ENCODE results near the gene OVAAL.
A peak's percentile ranks its signal among the peaks of the same experiment; 100 is the strongest.

The OVAAL gene

DNA sequence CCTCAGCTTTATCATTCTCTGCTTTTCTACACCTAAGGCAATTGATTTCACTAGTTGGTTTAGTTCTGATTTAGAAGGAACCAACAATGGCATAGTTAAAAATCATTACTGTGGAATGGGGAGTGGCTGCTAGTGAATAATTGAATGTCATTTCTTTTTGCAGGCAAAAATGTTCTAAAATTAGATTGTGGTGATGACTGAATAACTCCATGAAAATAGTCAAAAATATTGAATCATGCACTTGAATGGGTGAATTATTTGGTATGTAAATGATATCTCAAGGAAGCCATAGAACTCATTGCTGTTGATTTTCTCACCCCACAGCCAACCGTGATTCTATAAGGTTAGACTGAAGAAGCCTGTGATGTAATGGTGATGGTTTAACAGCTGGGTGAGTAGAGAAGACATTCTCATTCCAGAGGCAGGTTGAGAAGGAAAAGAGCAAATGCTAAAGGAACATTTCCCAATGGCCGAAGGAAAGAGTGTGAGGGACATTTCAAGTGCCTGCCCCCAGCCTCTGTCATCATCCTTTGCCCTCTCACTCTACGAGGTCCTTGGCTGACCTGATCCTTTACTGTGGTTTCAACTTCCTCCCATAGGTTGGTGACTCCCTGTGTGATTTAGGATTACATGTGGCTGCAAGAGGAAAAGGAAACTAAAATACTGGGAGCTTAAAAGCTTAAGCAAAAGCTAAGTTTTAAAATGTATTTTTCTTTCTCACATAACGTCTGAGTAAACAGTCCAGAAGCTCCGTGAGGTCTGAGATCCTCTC, 12.5 kb downstream of the OVAAL start:
- no peak for DNase-seq (ENCODE audit: low spot score)

DNA sequence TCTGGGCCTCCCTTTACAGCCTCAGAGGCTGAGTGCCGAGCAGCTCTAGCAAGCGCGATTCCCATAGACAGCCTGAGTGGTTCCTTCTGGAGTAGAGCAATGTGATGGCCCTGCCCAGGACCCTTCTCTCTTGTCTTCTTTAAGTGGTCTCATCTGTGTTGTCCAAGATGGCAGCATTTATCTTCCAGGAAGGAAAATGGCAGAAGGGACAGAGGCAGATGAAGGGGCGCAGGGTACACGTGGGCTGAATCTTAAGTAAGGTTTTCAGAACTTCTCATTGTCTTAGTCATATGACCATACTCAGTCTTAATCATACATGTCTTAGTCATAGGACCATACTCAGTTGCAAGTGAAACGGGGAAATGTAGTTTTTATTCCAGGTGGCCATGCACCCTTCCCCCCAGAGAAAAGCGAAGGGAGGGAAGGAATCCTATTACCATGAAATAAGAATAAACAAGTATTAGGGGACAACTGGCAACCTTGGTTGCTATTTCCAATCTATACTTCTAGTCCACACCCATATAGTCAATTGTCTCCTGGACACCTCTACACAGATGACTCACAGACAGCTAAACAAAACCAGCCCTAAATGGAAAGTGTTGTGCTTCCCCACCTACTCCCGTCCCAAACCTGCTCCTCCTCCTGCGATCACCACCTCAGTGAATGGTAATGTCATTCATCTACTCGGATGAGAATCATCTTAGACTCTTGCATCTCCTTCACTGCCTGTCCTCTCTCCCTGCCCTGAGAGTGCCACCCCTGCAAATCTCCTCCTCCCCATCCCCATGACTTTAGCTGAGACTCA, 13.3 kb downstream of the OVAAL start:
- DNase-seq (ENCODE audit: low spot score) = peak; percentile 74

DNA sequence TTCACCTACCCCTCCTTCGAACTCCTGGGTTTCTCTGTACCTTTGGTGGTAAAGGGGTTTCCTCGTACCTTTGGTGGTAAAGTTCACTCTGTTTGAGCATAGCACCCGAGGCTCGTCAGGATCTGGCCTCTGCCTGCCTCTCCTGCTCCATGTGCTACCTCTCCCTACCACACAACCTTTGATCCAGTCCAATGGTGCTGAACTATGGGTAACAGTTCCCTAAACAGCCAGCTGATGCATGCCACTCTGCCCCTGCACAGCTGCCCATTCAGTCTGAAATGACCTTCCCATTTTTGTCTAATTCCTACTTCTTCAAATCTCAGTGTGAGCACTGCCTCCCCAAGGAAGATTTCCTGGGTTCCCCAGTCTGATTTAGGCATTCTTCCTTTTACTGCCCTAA, 14.0 kb downstream of the OVAAL start:
- DNase-seq (ENCODE audit: low spot score) = no peak

DNA sequence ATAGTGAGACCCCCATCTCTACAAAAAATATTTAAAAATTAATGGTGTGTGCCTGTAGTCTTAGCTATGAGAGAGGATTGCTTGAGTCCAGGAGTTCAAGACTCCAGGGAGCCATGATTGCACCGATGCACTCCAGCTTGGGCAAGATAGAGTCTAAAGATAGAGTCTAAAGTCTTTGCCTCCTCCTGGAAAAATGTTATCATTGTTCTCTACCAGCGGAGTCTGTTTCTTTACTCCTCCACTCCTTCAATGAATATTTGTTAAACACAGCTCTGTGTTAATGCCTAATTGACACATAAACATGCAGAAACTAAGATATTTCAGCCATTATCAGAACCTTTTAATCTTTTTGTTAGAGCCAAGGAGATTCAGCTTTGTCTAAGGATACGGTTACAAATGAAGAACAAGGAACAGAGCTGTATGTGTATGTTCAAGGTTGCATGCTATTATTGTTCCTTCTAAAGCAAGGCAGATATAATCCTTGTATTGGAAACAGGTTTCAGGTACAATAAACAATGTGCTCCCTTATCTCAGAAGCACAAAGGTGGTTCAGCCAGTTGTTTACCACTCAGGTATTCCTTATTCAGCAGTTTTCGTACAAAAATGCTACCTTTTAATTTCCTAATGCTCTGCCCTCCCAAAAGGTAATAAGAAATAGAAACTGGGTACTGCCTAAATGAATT, 15.4 kb downstream of the OVAAL start:
- no peak for DNase-seq (ENCODE audit: low spot score)

DNA sequence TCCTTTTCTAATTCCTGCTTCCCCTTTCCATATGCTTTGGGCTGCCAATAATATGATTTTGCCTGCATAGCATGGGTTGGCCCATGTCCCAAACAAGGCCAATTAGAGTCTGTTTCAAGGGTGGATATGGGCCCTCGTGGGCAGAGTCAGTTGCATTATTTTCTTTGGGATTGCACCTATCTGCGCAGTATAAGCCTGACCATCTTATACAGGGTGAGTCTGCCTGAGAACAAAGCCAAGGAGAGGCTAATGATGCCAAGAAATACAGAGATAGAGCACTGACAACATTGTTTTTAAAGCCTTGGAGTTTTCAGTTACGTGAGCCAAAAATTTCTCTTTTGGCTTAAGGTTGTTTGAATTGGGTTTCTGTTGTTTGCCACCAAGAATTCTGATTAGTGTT, 18.6 kb downstream of the OVAAL start:
- no peak for DNase-seq (ENCODE audit: low spot score)

DNA sequence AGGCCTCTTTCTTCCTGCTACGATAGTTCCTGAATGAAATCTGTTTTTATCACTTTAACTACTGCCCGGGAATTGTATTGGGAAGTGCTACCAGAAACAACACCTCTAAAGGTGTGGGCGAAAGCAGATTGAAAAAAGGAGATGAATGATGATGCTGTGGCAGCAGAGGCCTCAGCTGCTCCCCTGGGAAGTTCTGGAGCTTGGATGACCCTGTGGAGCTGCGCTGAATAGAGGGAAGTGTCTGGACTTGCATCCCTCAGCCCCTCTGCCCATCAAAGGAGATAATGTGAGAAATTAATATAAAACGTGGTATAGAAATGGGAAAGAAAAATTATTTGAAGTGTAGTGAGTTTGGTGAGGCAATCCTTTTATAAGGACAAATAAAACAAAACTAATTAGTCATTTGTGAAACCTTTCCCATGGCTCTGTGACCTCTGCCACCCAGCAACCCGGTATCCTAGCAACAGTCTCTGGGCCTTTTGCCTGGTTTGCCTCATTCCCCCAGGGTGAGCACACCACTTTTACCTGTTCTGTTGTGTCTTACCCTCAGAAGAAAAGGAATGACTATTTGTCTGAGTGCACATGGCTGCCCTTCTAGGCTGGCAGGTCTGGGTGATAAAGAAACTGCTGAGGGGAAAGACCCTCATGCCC, 21.3 kb downstream of the OVAAL start:
- no peak for DNase-seq (ENCODE audit: low spot score)

DNA sequence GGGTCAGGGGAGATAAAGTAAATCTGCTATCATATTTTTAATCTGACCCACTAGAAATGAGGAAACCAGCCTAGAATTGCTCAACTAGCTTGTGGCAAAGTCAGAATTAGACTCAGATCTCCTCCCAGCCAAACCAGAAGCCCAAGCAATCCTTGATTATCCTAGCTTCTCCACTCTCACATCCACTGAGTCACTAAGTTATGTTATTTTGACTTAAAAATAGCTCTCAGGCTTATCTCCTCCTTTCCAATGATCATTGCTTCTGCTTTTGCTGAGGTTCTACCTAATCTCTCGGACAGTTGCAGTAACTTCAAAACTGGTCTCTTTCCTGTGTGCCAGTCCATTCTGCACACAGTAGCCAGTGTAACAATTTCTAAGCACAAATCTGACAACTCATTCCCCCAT, 22.9 kb downstream of the OVAAL start:
- DNase-seq (ENCODE audit: low spot score) = no peak

DNA sequence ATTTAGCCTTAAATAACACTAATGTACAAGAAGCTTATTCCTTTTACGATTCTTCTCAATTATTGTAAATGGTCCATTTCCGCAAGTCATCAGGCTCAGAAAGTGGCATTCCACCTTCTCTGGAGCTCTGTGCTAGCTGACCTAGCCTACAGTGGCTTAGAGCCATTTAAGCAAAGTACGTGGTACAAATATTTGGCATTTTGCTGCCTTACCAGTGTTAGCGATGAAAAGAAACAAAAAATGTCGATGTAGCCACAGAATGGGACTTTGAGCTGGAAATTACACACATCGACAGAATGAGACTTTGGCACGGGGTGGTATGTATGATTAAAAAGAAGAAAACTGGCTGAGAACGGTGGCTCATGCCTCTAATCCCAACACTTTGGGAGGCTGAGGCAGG, 26.1 kb downstream of the OVAAL start:
- no peak for DNase-seq (ENCODE audit: low spot score)

DNA sequence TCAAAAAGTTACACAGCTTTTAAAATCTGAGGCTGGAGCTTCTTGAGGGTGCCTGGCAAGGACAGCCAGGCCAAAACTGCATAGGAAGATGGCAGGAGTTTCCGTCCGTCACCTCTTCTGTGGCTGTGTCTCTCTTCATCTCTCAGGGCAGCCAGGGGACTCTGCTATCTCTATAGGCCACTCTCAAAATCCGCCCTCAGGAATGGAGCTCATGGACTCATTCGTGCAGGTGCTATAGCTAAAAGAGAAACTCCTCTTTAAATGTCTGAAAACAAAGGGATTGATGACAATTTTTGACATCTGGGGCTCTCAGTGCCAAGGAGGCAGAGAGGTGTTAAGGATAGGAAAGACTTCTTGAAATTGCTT, 27.2 kb downstream of the OVAAL start:
- no peak for DNase-seq (ENCODE audit: low spot score)

DNA sequence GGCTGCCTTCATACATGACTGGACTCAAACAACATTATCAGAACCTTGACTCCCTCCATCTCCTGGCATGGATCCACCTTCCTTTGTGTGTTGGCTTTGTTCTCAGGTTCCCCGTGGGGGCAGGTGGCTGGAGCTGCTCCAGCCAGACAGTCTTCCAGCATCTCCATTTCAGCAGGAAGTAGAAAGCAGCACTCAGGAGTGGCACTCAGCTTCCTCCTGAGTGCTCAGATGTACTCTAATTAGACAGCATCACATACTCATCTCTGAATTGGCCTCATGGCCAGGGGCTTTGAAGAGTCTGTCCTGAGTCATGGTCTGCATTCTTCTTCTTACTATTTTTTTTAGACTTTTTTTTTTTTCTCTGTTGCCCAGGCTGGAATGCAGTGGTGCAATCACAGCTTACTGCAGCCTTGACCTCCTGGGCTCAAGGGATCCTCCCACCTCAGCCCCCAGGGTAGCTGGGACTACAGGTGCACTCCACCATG, 27.9 kb downstream of the OVAAL start:
- DNase-seq (ENCODE audit: low spot score) = peak; percentile 18

DNA sequence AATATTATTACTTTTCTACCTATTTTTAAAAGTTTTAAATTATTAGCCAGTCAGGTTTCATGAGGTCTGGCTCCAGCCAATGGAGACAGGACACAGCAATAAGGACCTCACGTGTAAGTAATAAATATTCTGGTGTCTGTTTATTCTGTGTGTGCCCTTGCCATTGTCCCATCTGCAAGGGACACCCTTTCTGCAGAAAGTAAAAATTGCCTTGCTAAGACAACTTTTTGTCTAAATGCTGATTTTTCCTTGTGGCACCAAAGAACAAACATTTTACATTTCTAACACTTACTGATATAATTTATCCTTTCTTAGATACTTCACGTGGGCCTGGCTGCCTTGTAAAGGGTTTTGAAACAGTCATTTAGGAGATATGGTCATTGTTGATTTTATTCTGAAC, 29.4 kb downstream of the OVAAL start:
- DNase-seq (ENCODE audit: low spot score) = no peak

DNA sequence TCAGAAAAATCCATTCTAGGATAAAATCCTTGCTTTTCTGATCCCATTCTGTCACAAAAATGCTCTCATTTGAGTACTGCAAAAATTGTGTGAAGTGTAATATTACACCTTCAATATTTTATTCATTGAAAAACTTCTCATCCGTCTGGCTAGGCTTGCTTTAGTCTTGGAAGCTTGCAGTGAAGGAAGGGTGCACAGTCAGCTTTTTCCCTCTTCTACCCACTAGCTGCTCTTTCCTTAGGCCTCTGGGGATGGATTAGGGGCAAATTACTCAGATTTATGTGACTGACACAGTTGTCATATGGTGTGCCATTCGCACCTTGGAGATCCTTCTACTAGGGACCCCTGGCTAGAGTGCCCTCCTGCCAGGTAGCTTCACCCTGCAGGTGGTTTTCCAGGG, 32.1 kb downstream of the OVAAL start:
- DNase-seq (ENCODE audit: low spot score) = no peak

DNA sequence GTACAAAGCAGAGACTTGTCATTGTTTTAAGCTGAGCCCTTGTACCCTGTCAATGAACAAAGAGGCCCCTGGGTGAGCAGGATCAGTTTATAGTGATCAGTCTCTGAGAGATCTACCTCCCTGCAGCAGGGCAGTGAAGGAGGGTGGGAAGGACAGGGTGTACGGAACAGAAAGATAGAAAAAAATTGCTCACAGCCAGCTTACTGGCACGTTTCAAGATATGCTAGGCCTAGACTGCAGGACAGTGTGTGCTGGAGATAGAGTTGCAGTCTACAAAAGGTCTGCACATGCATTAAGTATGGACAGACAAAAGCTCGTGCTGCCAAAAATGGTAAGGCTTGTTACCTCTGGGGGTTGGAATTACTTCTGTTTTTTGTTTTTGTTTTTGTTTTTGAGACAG, 34.6 kb downstream of the OVAAL start:
- DNase-seq (ENCODE audit: low spot score) = no peak

DNA sequence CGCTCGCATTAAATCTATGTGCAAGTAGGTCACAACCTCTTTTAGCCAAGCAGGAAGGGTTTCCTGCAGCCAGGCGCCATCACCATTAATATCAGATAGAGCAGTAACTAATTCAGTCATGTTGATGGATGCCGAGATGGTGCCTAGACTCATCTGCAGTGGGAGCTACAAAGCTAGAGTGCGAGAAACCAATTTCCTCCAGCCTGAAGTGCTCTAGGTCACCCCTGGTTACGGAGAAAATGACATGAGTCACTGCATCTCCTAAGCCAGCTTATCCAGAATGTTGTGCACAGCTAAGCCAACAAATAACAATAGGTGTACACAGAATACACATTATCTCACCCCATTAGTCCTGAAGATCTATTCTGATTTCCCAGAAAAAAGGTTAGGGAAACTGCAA, 36.0 kb downstream of the OVAAL start:
- no peak for DNase-seq (ENCODE audit: low spot score)

DNA sequence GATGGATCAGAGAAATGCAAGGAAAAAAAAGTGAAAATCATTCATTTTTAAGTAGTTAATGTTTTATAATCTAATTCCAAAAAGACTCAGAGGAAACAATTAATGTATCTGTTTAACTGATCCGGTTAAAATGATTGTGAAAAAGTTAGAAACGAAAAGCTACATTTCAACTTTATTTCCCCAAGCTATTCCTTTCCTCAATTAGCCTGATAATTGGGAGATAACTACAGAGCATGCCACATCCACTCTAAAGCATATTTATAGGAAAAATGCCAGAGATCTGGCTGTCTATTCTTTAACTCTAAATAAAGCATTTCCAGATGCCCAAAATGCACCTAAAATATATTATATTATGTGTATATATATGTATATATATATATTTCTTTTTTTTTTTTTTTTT, 37.2 kb downstream of the OVAAL start:
- DNase-seq (ENCODE audit: low spot score) = no peak

DNA sequence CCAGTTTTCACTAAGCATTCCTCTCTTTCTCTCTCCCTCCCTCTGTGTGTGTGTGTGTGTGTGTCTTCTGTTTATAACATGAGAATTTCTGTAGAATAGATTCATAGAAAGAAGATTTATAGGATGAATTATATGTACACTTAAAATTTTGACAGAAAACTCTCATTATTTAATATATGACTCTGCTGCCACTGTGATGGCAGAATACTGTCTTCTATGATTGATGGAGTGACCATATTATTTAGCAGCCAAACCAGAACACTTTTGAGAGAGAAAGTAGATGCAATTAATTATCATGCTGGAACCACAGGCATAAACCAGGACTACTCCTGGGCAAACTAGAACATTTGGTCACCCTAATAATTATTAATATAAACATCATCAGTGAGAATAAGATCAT, 38.8 kb downstream of the OVAAL start:
- no peak for DNase-seq (ENCODE audit: low spot score)

DNA sequence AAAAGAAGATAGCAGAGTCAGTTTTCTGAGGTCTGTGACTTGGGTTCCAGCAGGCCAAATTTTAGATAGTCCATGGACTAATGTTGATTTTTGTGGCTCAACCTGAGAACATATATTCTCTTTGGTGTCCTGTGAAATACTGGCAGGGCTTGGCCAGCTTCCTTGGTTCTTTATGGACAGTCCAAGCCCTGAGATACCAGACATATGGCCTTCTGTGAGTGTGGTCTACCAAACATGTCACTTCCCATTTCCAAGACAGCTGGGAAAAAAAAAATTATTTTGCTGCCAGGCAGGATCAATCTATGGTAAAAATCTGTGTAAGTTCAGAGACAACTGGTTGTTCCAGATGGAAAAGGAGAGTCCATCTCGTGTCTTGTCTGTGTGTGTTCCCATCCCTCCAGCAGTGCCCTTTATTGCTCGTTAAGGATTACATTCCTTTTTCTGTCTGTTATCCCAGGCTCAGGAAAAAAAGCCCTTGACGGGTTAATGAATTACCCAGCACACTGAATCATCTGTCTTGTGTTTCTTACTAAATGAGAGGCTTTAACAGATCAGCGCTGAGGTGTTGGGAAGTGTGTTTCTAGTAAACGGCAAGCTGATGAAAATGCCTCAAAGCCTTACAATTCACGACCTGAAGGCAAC, 39.7 kb downstream of the OVAAL start:
- no peak for DNase-seq (ENCODE audit: low spot score)

DNA sequence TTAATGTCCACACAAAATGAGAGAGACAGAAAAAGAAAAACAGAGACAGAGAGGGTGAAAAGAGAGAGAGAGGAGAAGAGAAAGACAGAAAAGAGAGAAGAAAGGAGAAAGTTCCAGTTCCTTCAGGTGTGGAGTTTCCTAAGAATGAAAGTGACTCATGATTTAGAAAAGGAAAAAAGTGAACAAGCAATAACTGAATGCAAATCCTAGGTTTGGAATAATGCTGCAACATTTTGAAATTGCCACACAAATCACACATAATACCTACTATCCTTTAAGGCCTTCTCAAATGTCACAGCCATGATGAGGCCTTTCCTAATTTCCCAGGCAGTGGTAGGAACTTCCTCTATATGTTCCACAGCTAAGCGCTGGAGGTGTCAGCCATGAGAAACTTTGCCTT, 41.6 kb downstream of the OVAAL start:
- DNase-seq (ENCODE audit: low spot score) = no peak

DNA sequence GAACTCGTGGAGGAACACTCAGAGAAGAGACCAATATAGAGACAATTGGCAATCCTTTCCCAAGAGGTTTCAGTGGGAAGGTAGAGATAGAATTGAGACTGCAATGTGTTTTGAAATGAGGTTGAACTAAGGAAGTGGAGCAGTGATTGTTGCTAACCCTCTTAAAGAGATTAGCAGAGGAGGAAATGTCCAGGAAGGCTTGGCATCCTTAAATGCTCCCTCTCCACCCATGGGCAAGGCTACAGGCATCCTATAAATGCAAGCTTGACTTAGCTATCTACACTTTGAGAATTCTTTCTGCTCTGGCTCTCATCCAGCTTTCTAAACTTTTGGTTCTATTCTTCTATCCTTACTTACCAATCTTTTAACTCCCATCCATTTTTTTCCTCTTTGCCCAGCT, 42.7 kb downstream of the OVAAL start:
- no peak for DNase-seq (ENCODE audit: low spot score)

DNA sequence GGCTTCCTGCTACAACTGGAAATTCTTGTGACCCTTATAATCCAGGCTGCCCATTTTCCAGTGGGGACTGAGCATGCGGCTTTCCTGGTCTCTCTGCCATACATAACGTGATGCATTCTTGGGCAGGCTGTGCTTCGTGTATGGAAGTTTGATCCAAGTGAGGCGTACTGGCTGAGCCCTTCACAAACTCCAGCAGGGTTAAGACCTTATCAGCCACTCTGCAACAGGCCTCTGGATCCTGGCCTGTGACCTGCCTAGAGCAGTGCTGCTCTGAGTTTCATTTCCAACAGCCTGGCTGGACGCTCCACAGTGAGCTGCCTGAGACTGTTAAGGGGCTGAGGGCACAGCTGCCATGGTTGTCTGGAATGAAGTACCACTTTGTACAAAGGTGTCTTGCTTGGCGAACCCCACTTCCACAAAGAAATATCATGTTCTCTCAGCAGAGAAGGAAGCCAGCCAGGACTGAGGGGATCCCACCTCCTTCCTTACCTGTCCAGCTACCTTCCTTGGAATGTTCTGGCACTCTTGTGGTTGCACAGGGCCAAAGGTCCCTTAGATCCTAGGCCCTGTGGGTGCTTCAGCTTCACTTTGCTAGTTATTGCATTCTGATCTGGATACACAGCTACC, 44.6 kb downstream of the OVAAL start:
- DNase-seq (ENCODE audit: low spot score) = no peak

DNA sequence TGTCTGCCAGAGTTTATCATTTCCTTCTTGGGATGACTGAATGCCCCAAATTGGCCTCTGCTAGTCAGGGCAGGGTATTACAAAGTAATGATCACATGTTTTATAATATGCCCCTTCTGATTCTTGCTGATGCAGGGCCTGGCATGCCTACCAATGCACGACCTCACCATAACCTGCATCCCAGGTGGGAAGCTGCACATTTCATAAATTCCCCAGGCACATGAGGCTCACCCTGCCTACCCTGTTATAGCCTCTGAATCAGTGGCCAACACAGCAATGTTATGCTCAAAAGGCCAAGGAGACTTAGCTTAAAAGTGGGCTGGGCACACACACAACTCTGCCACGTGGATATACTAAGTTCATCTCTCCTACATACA, 45.1 kb downstream of the OVAAL start:
- no peak for DNase-seq (ENCODE audit: low spot score)

DNA sequence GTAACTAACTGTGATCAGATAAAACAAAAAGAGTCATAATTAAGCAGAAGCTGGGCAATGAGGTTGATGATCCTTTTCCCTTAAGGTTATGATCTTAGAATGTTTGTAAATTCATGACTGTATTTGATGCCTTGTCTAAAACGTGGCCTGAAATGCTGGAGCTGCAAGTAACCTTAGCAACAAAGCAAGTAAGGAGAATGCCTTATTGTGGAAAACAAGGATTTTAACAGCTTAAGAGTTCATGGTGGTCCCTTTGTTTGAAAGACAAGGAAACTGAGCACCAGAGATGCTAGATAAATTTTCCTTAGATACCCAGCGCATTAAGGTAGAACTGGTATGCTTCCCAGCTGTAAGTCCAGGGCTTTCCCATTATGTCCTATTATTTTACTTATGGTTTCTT, 47.4 kb downstream of the OVAAL start:
- no peak for DNase-seq (ENCODE audit: low spot score)

Measured in RKO (cell line).